HG03025 (cell line): ENCODE data around the gene SGF29.
"Not testable (repeated sequence)": the region's sequence is repeated elsewhere in the genome, so short reads cannot be mapped to it uniquely, and the experiment has no call there.

Experiments used
- ATAC-seq: cut with Tn5 transposase; IDR thresholded peaks from one replicate; pipeline ENCODE4 v1.9.1; 2021; ENCODE audit warnings: mild to moderate bottlenecking, moderate library complexity; ENCODE audit not compliant: unreplicated experiment, low FRiP score

SGF29 gene

GRCh38 chr16:28608867-28609596 lies 55.3 kb downstream of the SGF29 start:
- ATAC-seq = not testable (repeated sequence)

GRCh38 chr16:28609631-28610594 lies 56.2 kb downstream of the SGF29 start, which contains the start of gene SULT1A1:
Gene SULT1A1 (minus strand): TSS chr16:28610044. CDS start chr16:28608855, 1,189 bp downstream.
- no peak for ATAC-seq

GRCh38 chr16:28610595-28611191 lies 57.0 kb downstream of the SGF29 start:
- no peak for ATAC-seq

GRCh38 chr16:28612359-28613280 lies 58.9 kb downstream of the SGF29 start:
- not testable (repeated sequence) for ATAC-seq

- not testable (repeated sequence) for ATAC-seq
Observed at GRCh38 chr16:28613912-28614311, 60.2 kb downstream of the SGF29 start.

GRCh38 chr16:28614561-28614960 lies 60.8 kb downstream of the SGF29 start:
- not testable (repeated sequence) for ATAC-seq

GRCh38 chr16:28615486-28616223 lies 61.9 kb downstream of the SGF29 start:
- ATAC-seq = not testable (repeated sequence)

GRCh38 chr16:28616224-28616577 lies 62.5 kb downstream of the SGF29 start:
- ATAC-seq = not testable (repeated sequence)

GRCh38 chr16:28616636-28617035 lies 62.9 kb downstream of the SGF29 start:
- no peak for ATAC-seq

- no peak for ATAC-seq
Observed at GRCh38 chr16:28617874-28618273, 64.2 kb downstream of the SGF29 start.

- not testable (repeated sequence) for ATAC-seq
Observed at GRCh38 chr16:28620316-28620715, 66.6 kb downstream of the SGF29 start.

- no peak for ATAC-seq
Observed at GRCh38 chr16:28621481-28622155, 67.9 kb downstream of the SGF29 start.

GRCh38 chr16:28622532-28623171 lies 68.9 kb downstream of the SGF29 start:
- ATAC-seq = not testable (repeated sequence)

GRCh38 chr16:28623172-28623711 lies 69.5 kb downstream of the SGF29 start:
- no peak for ATAC-seq

GRCh38 chr16:28630905-28631304 lies 77.2 kb downstream of the SGF29 start:
- ATAC-seq = not testable (repeated sequence)

- not testable (repeated sequence) for ATAC-seq
Observed at GRCh38 chr16:28636093-28636823, 82.5 kb downstream of the SGF29 start.

- ATAC-seq = not testable (repeated sequence)
Observed at GRCh38 chr16:28637765-28638164, 84.0 kb downstream of the SGF29 start, which contains the start of gene NPIPB8. Gene NPIPB8 (plus strand): TSS chr16:28638065. CDS start chr16:28638361, 296 bp downstream.
